Duodenal mucosa (tissue), 2 donors: ENCODE data around the gene SUMF1.

Experiments
- H3K27ac ChIP-seq: one replicate; pipeline ENCODE4 v1.7.0; 2013; ENCODE audit warnings: low read depth, low read length
- H3K27me3 ChIP-seq, 2 donors: one replicate each; pipeline ENCODE4 v1.7.0; 2013; ENCODE audit warnings: low read length in 2 of 2, control low read depth in 1 of 2; ENCODE audit not compliant: insufficient read depth in 2 of 2, control insufficient read depth in 1 of 2
- H3K36me3 ChIP-seq, 2 donors: one replicate each; pipeline ENCODE4 v1.7.0; 2013; ENCODE audit warnings: low read length in 2 of 2, control low read depth in 1 of 2; ENCODE audit not compliant: insufficient read depth in 2 of 2, control insufficient read depth in 1 of 2
- H3K4me1 ChIP-seq, 2 donors: one replicate each; pipeline ENCODE4 v1.7.0; 2013; ENCODE audit warnings: low read length in 2 of 2, control low read depth in 1 of 2; ENCODE audit not compliant: insufficient read depth in 2 of 2, control insufficient read depth in 1 of 2
- H3K4me3 ChIP-seq, 2 donors: one replicate each; pipeline ENCODE4 v1.7.0; 2013; ENCODE audit warnings: low read length in 2 of 2, low read depth in 1 of 2
- H3K9ac ChIP-seq, 2 donors: one replicate each; pipeline ENCODE4 v1.7.0; 2013; ENCODE audit warnings: low read length in 2 of 2, low read depth in 1 of 2
- H3K9me3 ChIP-seq, 2 donors: one replicate each; pipeline ENCODE4 v1.7.0; 2013; ENCODE audit warnings: low read length in 2 of 2, control low read depth in 1 of 2; ENCODE audit not compliant: control insufficient read depth in 1 of 2

Gene SUMF1

GRCh38 chr3:4466741-4467521 lies at the start of gene SUMF1:
TSS of gene SUMF1 (minus strand) at chr3:4467269. CDS start at chr3:4467245, 24 bp downstream.
- peak within 1 kb of the TSS; percentile 87 for H3K27ac ChIP-seq
- no peaks in the 10 kb centered on the region for H3K36me3 ChIP-seq
- H3K9ac ChIP-seq, result peak within 1 kb of the TSS; percentile 61 to 83
- peak within 1 kb of the TSS; percentile 86 to 98 for H3K4me3 ChIP-seq
- H3K27me3 ChIP-seq, result no peaks in the 10 kb centered on the region
- peaks cover 5 to 10% of the 10 kb centered on the region in 2 donors for H3K4me1 ChIP-seq
- no peaks in the 10 kb centered on the region for H3K9me3 ChIP-seq

DNA sequence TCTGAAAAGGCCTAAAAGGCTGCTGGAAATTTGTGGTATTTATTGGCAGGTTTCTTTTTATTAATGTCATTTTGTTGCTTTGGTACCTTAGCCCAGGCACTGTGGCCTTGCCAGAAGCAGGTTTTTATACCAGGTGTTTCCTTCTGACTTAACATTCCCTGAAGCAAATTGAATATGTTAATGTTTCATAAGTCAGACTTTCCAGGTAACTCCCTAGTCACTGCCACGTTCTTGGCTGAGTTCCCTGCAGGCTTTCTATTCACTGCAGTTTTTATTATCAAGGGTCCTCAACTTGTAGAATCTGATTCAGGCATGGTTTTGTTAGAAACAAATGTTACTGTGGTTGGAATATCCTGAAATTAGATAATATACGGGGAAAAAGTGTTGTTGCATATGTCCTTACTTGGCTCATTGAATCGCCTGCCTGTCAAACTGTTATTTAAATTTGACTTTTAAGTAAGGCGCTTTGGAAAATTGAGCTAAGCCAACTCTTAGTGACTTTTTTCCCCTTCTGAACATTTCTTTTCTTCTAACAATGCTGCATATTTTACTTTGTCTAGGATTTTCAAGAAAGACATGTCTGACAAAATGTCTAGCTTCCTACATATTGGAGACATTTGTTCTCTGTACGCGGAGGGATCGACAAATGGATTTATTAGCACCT lies 49.0 kb upstream of the SUMF1 start:
- Histone ChIP-seq H3K9ac (no peak overlapping the region), H3K4me3 (no peak overlapping the region), H3K4me1 (peaks cover 15 to 17% of the 10 kb centered on the region in 2 donors), H3K9me3 (no peaks in the 10 kb centered on the region), H3K27ac (no peak overlapping the region), H3K36me3 (no peaks in the 10 kb centered on the region), H3K27me3 (no peaks in the 10 kb centered on the region)

DNA sequence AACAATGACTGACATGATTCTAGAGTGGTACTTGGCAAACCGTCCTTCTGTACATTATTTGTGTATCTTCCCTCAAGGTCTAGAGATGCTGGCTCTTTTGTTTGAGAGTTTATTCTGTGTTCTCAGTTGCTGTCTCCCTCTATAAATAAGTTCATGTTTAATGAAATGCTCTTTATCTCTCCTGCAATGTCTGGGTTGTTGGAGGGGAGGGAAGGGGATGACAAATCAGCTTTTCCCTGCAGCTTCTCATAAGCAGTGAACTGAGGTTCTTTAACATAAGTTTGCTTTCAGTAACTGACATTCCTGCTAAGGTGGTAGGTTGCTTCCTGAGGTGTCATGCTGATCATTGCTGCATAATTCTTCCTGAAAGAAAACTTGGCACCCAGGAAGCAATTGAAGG lies 47.8 kb upstream of the SUMF1 start:
- no peak overlapping the region for H3K4me3 ChIP-seq
- H3K9ac ChIP-seq, result no peak overlapping the region
- no peaks in the 10 kb centered on the region for H3K9me3 ChIP-seq
- no peaks in the 10 kb centered on the region for H3K27me3 ChIP-seq
- H3K4me1 ChIP-seq, result peaks cover 5 to 12% of the 10 kb centered on the region in 2 donors
- no peaks in the 10 kb centered on the region for H3K36me3 ChIP-seq
- no peak overlapping the region for H3K27ac ChIP-seq

GRCh38 chr3:4514321-4514720 lies 47.3 kb upstream of the SUMF1 start:
- H3K27ac ChIP-seq, result no peak overlapping the region
- H3K36me3 ChIP-seq, result no peaks in the 10 kb centered on the region
- no peak overlapping the region for H3K9ac ChIP-seq
- no peaks in the 10 kb centered on the region for H3K9me3 ChIP-seq
- peaks cover 0 to 6% of the 10 kb centered on the region in 2 donors for H3K4me1 ChIP-seq
- H3K27me3 ChIP-seq, result no peaks in the 10 kb centered on the region
- no peak overlapping the region for H3K4me3 ChIP-seq

DNA sequence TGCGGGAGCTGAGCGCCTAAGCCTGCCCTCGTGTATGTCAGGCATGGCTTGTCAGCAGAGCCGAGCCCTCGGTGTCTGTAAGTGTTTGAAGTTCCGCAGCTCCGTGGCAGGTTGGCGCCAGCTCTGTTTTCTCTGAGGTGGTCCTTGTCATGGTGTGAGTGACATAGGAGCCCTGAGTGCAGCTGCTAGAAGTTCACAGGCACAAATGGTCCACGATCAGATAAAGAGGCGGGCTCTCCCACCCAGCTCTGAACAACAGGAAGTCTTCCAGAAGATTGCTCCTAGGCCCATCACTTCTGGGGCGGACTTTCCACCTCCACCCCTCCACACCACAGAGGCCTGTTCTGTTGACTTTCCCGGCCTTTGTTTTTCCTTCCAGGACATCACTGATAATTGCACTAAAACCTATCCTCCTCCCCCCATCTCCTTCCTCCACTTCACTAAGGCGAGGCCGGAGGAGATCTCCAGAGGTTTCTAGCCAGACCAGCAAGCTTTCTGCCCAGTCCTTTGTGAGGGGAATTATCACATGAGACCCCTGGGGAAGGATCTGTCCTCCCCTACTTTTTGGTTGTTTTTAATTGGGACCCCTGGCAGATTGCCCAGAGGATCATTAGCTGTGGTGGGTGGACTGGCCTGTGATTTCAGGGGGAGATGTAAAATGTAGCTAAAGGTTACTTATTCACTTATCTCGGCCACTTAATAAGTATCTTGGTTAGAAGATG lies 46.0 kb upstream of the SUMF1 start:
- H3K27ac ChIP-seq, result no peak overlapping the region
- no peak overlapping the region for H3K9ac ChIP-seq
- H3K9me3 ChIP-seq, result no peaks in the 10 kb centered on the region
- H3K36me3 ChIP-seq, result no peaks in the 10 kb centered on the region
- H3K4me3 ChIP-seq, result no peak overlapping the region
- H3K27me3 ChIP-seq, result no peaks in the 10 kb centered on the region
- H3K4me1 ChIP-seq, result peaks cover 0 to 5% of the 10 kb centered on the region in 2 donors

DNA sequence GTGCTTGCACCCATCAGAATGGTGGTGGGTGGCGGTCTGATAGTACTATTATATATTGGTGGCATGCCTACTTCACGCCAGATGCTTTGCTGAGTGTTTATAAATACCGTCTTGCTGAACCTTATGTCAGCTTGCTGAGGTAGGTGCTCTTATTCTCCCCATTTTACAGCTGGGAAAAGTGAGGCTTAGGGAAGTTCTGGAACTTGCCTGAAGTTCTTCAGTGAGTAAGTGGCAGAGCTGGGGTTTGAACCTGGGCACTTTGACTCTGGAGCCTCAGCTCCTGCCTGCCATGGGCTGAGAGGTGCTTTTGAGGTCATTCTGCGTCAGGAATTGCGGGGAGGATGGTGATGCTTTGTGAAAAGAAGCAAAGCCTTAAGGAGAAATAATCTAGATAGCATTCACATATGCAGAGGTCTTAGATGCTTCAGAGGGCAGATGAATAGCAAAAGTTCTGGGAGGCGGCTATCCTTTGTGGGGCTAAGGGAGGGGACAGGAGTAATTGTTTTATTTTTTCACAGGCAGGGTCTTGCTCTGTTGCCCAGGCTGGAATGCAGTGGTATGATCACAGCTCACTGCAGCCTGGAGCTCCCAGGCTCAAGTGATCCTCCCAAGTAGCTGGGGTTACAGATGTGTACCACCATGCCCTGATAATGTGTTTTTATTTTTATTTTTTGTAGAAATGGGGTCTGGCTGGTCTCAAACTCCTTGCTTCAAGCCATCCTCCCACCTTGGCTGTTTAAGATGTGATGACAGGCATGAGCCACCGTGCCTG lies 44.6 kb upstream of the SUMF1 start:
- Histone ChIP-seq H3K4me1 (peaks cover 0 to 6% of the 10 kb centered on the region in 2 donors), H3K27me3 (no peaks in the 10 kb centered on the region), H3K27ac (no peak overlapping the region), H3K9ac (no peak overlapping the region), H3K36me3 (no peaks in the 10 kb centered on the region), H3K4me3 (no peak overlapping the region), H3K9me3 (no peaks in the 10 kb centered on the region)

DNA sequence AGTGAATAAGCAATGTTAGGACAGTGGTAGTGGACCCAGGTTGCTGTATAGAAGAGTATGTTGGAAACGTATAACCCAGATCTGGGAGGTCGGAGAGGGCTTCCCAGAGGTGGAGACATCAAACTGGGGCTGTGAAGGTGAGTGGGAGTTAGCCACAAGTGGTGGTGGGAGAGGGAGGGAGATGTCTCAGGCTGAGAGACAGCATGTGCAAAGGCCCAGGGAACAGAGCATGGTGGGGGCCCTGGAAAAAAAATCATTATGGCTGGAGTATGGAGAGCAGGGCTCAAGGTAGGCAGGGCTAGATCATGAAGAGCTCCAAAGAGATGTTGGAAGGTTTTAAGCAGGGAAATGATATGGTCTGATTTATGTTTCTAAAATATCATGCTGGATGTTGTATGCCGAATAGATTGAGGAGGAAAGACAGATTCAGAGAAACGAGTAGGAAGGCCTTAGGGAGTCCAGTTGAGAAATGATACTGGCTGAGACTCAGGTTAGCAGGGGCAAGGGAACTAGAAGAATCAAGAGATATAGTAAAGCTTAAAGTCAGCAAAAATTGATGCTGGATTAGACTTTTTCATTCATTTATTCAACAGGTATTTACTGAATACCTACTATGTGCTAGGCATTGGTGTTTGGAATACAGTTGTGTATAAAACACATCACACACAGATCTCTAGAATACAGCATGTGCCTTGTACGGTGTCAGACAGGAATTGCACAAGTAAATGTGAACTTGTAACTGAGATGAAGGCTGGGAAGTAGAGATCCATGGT lies 43.1 kb upstream of the SUMF1 start:
- Histone ChIP-seq H3K4me3 (no peak overlapping the region), H3K27ac (no peak overlapping the region), H3K9me3 (no peaks in the 10 kb centered on the region), H3K27me3 (no peaks in the 10 kb centered on the region), H3K9ac (no peak overlapping the region), H3K36me3 (no peaks in the 10 kb centered on the region), H3K4me1 (peaks cover 6 to 11% of the 10 kb centered on the region in 2 donors)

- H3K27ac ChIP-seq, result no peak overlapping the region
- H3K9ac ChIP-seq, result no peak overlapping the region
- no peaks in the 10 kb centered on the region for H3K36me3 ChIP-seq
- H3K4me1 ChIP-seq, result peaks cover 15 to 23% of the 10 kb centered on the region in 2 donors
- no peaks in the 10 kb centered on the region for H3K9me3 ChIP-seq
- H3K4me3 ChIP-seq, result no peak overlapping the region
- no peaks in the 10 kb centered on the region for H3K27me3 ChIP-seq
Measured at GRCh38 chr3:4509043-4509442, 42.0 kb upstream of the SUMF1 start.
